Stimulated activated CD8-positive, alpha-beta memory T cell treated with anti-CD3 and anti-CD28 coated beads, Interleukin-12 subunit alpha, Interleukin-12 subunit beta, amount 100 ng/mL, for 24 hours (primary cell): ENCODE data around the gene ZNF804A.

Experiments used
- DNase-seq: peaks from one replicate; pipeline ENCODE4 v3.0.0-alpha.2; 2020; ENCODE audit errors: extremely low read depth

ZNF804A gene

DNA sequence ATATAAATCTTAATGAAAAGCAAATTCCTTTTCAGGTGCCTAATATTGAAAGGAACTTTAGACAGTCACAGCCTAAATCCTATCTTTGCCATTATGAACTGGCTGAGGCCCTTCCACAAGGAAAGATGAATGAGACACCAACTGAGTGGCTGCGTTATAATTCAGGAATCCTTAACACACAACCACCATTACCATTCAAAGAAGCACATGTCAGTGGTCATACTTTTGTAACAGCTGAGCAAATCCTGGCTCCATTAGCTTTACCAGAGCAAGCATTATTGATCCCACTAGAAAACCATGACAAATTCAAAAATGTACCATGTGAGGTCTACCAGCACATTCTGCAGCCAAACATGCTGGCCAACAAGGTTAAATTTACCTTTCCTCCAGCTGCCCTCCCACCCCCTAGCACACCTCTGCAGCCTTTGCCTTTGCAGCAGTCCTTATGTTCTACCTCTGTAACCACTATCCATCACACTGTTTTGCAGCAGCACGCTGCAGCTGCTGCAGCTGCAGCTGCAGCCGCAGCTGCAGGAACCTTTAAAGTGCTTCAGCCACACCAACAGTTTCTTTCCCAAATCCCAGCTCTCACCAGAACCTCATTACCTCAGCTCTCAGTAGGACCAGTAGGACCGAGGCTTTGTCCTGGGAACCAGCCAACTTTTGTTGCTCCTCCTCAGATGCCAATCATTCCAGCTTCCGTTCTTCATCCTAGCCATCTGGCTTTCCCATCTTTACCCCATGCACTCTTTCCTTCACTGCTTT, 340.1 kb downstream of the ZNF804A start:
- no peak for DNase-seq

DNA sequence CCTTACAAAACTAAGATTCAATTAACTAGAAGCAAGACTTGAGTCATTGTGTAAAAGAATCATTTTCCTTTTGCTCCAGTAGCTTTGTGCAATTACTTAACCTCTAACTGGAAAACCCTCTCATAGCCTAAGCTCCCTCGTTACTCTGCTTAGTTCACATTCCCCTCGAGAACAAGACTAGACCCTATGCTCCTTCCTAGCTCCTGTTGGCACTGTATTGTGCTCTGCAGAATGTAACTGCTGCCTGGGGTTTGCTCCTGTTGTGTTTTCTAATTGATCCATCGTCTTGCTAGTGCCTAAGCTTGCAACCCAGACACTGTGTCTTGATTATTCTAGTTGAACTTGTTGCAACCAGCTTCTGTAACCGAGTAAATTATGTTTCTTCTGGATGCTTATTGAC, 347.0 kb downstream of the ZNF804A start:
- DNase-seq, result no peak

- no peak for DNase-seq
Measured at GRCh38 chr2:184945824-184946223, 347.5 kb downstream of the ZNF804A start.

- DNase-seq, result no peak
Measured at GRCh38 chr2:184956856-184957255, 358.5 kb downstream of the ZNF804A start.

DNA sequence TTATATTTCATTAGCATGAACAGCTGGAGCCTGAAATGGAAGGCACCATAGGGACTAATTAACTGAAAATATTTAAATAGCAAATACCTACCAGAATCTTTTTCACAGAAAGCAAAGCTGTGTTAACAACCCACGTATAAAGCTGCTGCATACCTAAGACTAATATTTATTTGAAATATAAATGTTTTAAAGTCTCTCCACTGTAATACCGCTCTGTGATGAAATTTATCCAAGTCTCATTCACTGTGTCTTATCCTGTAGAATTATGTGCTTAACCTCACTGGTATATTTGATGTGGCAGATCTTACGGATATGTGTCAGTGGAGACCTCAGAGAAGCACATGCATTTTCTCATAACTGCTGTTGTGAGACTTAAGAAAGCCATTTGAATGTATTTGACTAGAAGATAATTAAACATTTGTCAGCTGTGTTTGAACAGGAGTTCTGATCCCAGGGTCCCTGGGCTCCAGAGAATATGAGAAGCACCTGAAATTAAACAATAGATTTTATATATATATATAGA, 373.3 kb downstream of the ZNF804A start:
- no peak for DNase-seq
